A549 (cell line): ENCODE data around the gene GUCA1A. TPM values are rescaled to one million over a fixed set of nuclear protein-coding genes. Genes with fewer than 3 reads are reported as not detected.

Experiments
- ATAC-seq, 2 experiments: fragments of 200-7000 bp in 1 of 2; fragments of >200 bp in 1 of 2; cut with Nextera tagmentation in 1 of 2; cut with Tn5 transposase in 1 of 2; 3 replicates each; pipeline versions ENCODE4 v1.8.0 to v1.9.1; 2018 to 2020; ENCODE audit warnings: mild to moderate bottlenecking in 1 of 2, moderate library complexity in 1 of 2
- CTCF ChIA-PET: fragments of 300-600 bp; sonication (Branson Sonifier 250); formaldehyde crosslinking; extraction: SDS; loops from one replicate; lab custom pipeline; 2021; ENCODE audit warnings: antibody characterized with exemption, inconsistent platforms; lab: Yijun Ruan, JAX
- POLR2A ChIA-PET: fragments of 350-600 bp; formaldehyde crosslinking; extraction: SDS; loops from one replicate; lab custom pipeline; 2021; ENCODE audit warnings: antibody characterized with exemption, inconsistent platforms; lab: Yijun Ruan, JAX
- DNase-seq, 2 experiments: peaks; one replicate each; pipeline versions ENCODE4 v3.0.0 to v3.0.0-alpha.2; 2011 to 2016; ENCODE audit warnings: low read depth in 1 of 2, low spot score in 1 of 2
- FAIRE-seq: peaks from 2 replicates; lab custom pipeline; 2011; peaks lifted over from hg19 to GRCh38; lab: Jason Lieb, UNC
- H3K27ac ChIP-seq, 2 experiments: fragments of >200 bp; sonication (Bioruptor Twin); formaldehyde crosslinking; 3 replicates each; pipeline ENCODE4 v1.5.1; 2016 to 2017
- H3K4me1 ChIP-seq: fragments of >200 bp; sonication (Bioruptor Twin); formaldehyde crosslinking; 3 replicates; pipeline ENCODE4 v1.6.1; 2016
- H3K4me2 ChIP-seq: fragments of >200 bp; sonication (Bioruptor Twin); formaldehyde crosslinking; 3 replicates; pipeline ENCODE4 v1.6.1; 2016
- H3K4me3 ChIP-seq: fragments of >200 bp; sonication (Bioruptor Twin); formaldehyde crosslinking; 3 replicates; pipeline ENCODE4 v1.5.1; 2016
- H3K9me3 ChIP-seq: fragments of >200 bp; sonication (Bioruptor Twin); formaldehyde crosslinking; 3 replicates; pipeline ENCODE4 v1.6.1; 2016
- ATOH8 ChIP-seq: fragments of 250-450 bp; sonication (Bioruptor Pico); IDR thresholded peaks from 2 replicates; pipeline ENCODE4 v1.5.0; 2020; ENCODE audit warnings: low read depth, mild to moderate bottlenecking, moderate library complexity
- BHLHE40 ChIP-seq: IDR thresholded peaks from 2 replicates; pipeline ENCODE4 v1.6.1; 2012; ENCODE audit warnings: low read depth, low read length, inconsistent platforms
- CBX8 ChIP-seq: fragments of 200-600 bp; sonication (generic); IDR thresholded peaks from 2 replicates; pipeline ENCODE4 v1.6.1; 2016
- CEBPB ChIP-seq, 2 experiments: fragments of >200 bp in 1 of 2; sonication (Bioruptor Twin) in 1 of 2; formaldehyde crosslinking in 1 of 2; IDR thresholded peaks; 2 replicates each; pipeline ENCODE4 v1.6.1; 2012 to 2016
- CHD2 ChIP-seq: fragments of 150-350 bp; IDR thresholded peaks from 2 replicates; pipeline ENCODE4 v1.6.1; 2014; ENCODE audit warnings: low read length; ENCODE audit not compliant: partially characterized antibody
- EHF ChIP-seq: fragments of 250-450 bp; sonication (Bioruptor Pico); IDR thresholded peaks from 2 replicates; pipeline ENCODE4 v1.5.0; 2020; ENCODE audit warnings: mild to moderate bottlenecking
- EHMT2 ChIP-seq: fragments of 200-600 bp; sonication (generic); IDR thresholded peaks from 2 replicates; pipeline ENCODE4 v1.6.1; 2016; ENCODE audit warnings: antibody characterized with exemption, low read depth, mild to moderate bottlenecking, moderate library complexity
- ELK1 ChIP-seq: fragments of 150-350 bp; IDR thresholded peaks from 2 replicates; pipeline ENCODE4 v1.6.1; 2014; ENCODE audit warnings: low read depth, mild to moderate bottlenecking, low read length
- FOSB ChIP-seq: fragments of 250-450 bp; sonication (Bioruptor Pico); IDR thresholded peaks from 2 replicates; pipeline ENCODE4 v1.5.0; 2020; ENCODE audit warnings: mild to moderate bottlenecking, moderate library complexity
- HES2 ChIP-seq: fragments of >200 bp; sonication (Bioruptor Twin); formaldehyde crosslinking; IDR thresholded peaks from 2 replicates; pipeline ENCODE4 v1.6.1; 2016
- HOXA7 ChIP-seq: fragments of 250-450 bp; sonication (Bioruptor Pico); IDR thresholded peaks from 2 replicates; pipeline ENCODE4 v1.5.0; 2020; ENCODE audit warnings: mild to moderate bottlenecking, moderate library complexity
- MAFK ChIP-seq: fragments of 450-650 bp; IDR thresholded peaks from 2 replicates; pipeline ENCODE4 v1.6.1; 2014; ENCODE audit not compliant: partially characterized antibody
- MAZ ChIP-seq: fragments of 150-350 bp; IDR thresholded peaks from 2 replicates; pipeline ENCODE4 v1.6.1; 2014; ENCODE audit warnings: antibody characterized with exemption, low read depth, low read length, borderline replicate concordance
- POLR2A ChIP-seq: IDR thresholded peaks from 2 replicates; pipeline ENCODE4 v1.6.1; 2012; ENCODE audit warnings: mild to moderate bottlenecking, low read length
- RCOR1 ChIP-seq: fragments of 150-350 bp; IDR thresholded peaks from 2 replicates; pipeline ENCODE4 v1.6.1; 2014; ENCODE audit warnings: antibody characterized with exemption, low read length, low read depth
- REST ChIP-seq: fragments of 200-600 bp; sonication (generic); IDR thresholded peaks from 2 replicates; pipeline ENCODE4 v1.6.1; 2016; ENCODE audit warnings: antibody characterized with exemption, mild to moderate bottlenecking, moderate library complexity
- RFX5 ChIP-seq: fragments of 450-650 bp; IDR thresholded peaks from 2 replicates; pipeline ENCODE4 v1.7.1; 2014; ENCODE audit warnings: antibody characterized with exemption, mild to moderate bottlenecking, moderate library complexity
- TP53 ChIP-seq: fragments of 250-450 bp; sonication (Bioruptor Pico); IDR thresholded peaks from 2 replicates; pipeline ENCODE4 v1.5.0; 2021; ENCODE audit warnings: mild to moderate bottlenecking, moderate library complexity
- WGBS: methylation state at CpG from one replicate; pipeline ENCODE4 v1.1.6; 2017; ENCODE audit errors: missing lambda C conversion rate; 5-methylcytosine and 5-hydroxymethylcytosine counted together
- polyA plus RNA-seq, 4 experiments: library from polyadenylated mRNA; depleted of rRNA in 3 of 4; stranded (reverse); fragments of >200 nt; fragmentation: RNase III in 1 of 4; extraction: RNeasy Plus Mini Kit Qiagen cat#74134 plus additional on column Dnase treatment in 1 of 4; gene quantifications; 2 replicates in 3 of 4; 3 replicates in 1 of 4; pipeline ENCODE4 v1.2.3, GENCODE V29; 2011 to 2017
- TF ChIP-seq, protein P1 (sequence below): fragments of >200 bp; sonication (Bioruptor Twin); formaldehyde crosslinking; IDR thresholded peaks from 3 replicates; pipeline ENCODE4 v1.5.1; 2016

The GUCA1A gene
- polyA plus RNA-seq, 2 of the 4 experiments (the other 2 are of a cell fraction): not detected

DNA sequence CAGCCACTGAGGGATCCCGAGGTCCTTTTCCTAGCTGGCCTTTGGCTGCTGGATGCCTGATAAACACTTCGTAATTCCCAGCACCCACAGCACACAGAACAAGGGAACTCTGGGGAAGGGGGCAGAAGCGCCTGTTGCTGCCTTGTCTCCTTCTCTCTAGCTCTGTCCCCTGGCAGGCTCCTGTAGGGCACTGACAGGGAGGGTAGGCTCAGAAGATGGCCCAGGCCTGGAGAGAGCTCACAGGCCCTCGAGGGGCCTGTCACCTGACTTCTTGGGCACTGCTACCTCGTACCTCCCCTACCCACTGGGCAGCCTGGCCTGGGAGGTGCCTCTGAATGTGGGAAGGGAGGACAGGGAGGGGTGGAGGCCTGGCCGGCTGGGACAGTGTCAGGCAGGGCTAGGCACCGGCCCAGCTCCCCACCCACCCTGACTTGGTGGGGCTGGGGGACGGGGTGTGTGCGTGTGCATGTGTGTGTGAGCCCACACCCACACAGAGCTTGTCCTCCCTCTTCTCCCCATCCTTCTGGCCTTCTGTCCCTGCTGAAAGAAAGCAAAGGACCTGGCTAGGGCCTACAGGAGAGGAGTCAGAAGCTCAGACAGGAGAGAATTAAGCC lies 48.8 kb upstream of the GUCA1A start:
- no peak for DNase-seq
- 0 out of 6 replicates have a peak overlapping the region, but pooled peaks of 1 of the 2 experiments have one; percentile 21 for H3K27ac ChIP-seq
- peaks cover 29% of the 10 kb centered on the region for H3K4me1 ChIP-seq
- CTCF ChIA-PET: interaction anchor here (1.2 to 1.9 kb wide), 2 partner anchors 12 to 42 kb away, joined by 5 to 6 read pairs; no protein-coding TSS in a partner anchor
- ATAC-seq: peak in 1 of 2 experiments; percentile 51; a peak in 2 of 6 replicates
- no peak overlapping the region for H3K4me3 ChIP-seq
- POLR2A ChIA-PET: interaction anchor here (0.6 kb wide), 1 partner anchor 44 kb away, joined by 3 read pairs; no protein-coding TSS in a partner anchor
- 57% methylated on average over 3 of the region's 9 CpGs for WGBS
- FAIRE-seq: no peak
- TF ChIP-seq ELK1 (no peak), EHF (CRISPR knock-in tag) (no peak), MAZ (no peak), POLR2A (no peak), RFX5 (no peak)
- no peak overlapping the region for H3K4me2 ChIP-seq
- no peaks in the 10 kb centered on the region for H3K9me3 ChIP-seq

DNA sequence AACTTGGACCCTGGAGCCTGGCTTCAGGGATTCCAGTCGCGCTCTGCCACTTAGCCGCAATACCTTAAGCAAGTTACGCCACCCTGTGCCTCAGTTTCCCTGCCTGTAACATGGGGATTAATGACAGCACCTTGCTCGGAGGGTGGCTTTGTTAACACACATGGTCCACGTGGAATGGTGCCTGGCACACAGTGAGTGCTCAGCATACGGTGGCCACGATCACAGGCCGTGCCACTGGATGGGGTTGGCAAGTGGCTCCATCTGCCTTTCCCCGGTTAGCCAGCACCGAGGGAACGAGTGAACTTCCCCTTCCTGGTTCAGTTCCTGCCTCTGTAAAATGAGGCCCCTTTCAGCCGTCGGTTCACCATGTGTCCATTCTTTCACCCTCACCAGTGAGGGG lies 47.9 kb upstream of the GUCA1A start:
- DNase-seq (no peak), FAIRE-seq (no peak), ATAC-seq (no peak)
- no peak overlapping the region for H3K4me3 ChIP-seq
- WGBS: 87% methylated on average over 14 of the region's 14 CpGs
- no peak overlapping the region for H3K4me2 ChIP-seq
- no peak overlapping the region for H3K27ac ChIP-seq
- H3K9me3 ChIP-seq: no peaks in the 10 kb centered on the region
- H3K4me1 ChIP-seq: peaks cover 25% of the 10 kb centered on the region
- TF ChIP-seq ATOH8 (no peak), TP53 (CRISPR knock-in tag) (no peak), REST (no peak), EHMT2 (no peak), RFX5 (no peak), CEBPB (IDR thresholded peaks at IDR 0.05) (no peak), HOXA7 (no peak), BHLHE40 (no peak), EHF (CRISPR knock-in tag) (no peak), RCOR1 (no peak), ELK1 (no peak), HES2 (no peak), CBX8 (no peak)
- POLR2A ChIA-PET: no interaction called here
- CTCF ChIA-PET: interaction anchor here (1.2 to 1.9 kb wide), 2 partner anchors 11 to 41 kb away, joined by 5 to 6 read pairs; no protein-coding TSS in a partner anchor

GRCh38 chr6:42125663-42126062 lies 47.5 kb upstream of the GUCA1A start:
- H3K9me3 ChIP-seq: no peaks in the 10 kb centered on the region
- ATAC-seq (no peak), DNase-seq (no peak), FAIRE-seq (no peak)
- H3K27ac ChIP-seq: no peak overlapping the region
- POLR2A ChIA-PET: no interaction called here
- H3K4me2 ChIP-seq: no peak overlapping the region
- CTCF ChIA-PET: no interaction called here
- H3K4me3 ChIP-seq: no peak overlapping the region
- WGBS: 83% methylated on average over 3 of the region's 3 CpGs
- H3K4me1 ChIP-seq: peaks cover 24% of the 10 kb centered on the region
- no peak for TF ChIP-seq CHD2
- no peak for TF ChIP-seq TP53 (CRISPR knock-in tag)
- no peak for TF ChIP-seq FOSB (CRISPR knock-in tag)
- no peak for TF ChIP-seq HES2
- TF ChIP-seq, protein P1, sequence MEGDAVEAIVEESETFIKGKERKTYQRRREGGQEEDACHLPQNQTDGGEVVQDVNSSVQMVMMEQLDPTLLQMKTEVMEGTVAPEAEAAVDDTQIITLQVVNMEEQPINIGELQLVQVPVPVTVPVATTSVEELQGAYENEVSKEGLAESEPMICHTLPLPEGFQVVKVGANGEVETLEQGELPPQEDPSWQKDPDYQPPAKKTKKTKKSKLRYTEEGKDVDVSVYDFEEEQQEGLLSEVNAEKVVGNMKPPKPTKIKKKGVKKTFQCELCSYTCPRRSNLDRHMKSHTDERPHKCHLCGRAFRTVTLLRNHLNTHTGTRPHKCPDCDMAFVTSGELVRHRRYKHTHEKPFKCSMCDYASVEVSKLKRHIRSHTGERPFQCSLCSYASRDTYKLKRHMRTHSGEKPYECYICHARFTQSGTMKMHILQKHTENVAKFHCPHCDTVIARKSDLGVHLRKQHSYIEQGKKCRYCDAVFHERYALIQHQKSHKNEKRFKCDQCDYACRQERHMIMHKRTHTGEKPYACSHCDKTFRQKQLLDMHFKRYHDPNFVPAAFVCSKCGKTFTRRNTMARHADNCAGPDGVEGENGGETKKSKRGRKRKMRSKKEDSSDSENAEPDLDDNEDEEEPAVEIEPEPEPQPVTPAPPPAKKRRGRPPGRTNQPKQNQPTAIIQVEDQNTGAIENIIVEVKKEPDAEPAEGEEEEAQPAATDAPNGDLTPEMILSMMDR: no peak
- no peak for TF ChIP-seq MAFK
- TF ChIP-seq ELK1: no peak
